GM12891 (cell line): Measurements from ENCODE around the gene LRP1.

Experiments used
- POLR2A ChIP-seq: IDR thresholded peaks from 2 replicates; pipeline ENCODE4 v1.6.1; 2011; ENCODE audit warnings: low read depth, low read length, control low read depth
- POLR2AphosphoS5 ChIP-seq: IDR thresholded peaks from 2 replicates; pipeline ENCODE4 v1.6.1; 2011; ENCODE audit warnings: low read depth, low read length, control low read depth

- no peak for TF ChIP-seq POLR2AphosphoS5
- no peak for TF ChIP-seq POLR2A
Measured at GRCh38 chr12:57250956-57251355, 122.7 kb downstream of the LRP1 start, which contains the start of gene STAC3.
